ENCODE results near the gene TAGLN2.

- TF ChIP-seq GATA3 (IDR thresholded peaks at IDR 0.05; ENCODE audit: low read depth, low read length) (no peak), GATA2 (IDR thresholded peaks at IDR 0.05; ENCODE audit: low read depth, low read length) (no peak)
Observed at GRCh38 chr1:159883134-159883533, 42.2 kb downstream of the TAGLN2 start.

Data from SH-SY5Y (cell line).